HG03558 (cell line): Measurements from ENCODE around the gene TEKT2.

Source experiments
- ATAC-seq: cut with Tn5 transposase; IDR thresholded peaks from one replicate; pipeline ENCODE4 v1.9.1; 2021; ENCODE audit warnings: moderate number of reproducible peaks; ENCODE audit not compliant: unreplicated experiment; ENCODE audit errors: extremely low read depth

Gene TEKT2

GRCh38 chr1:36126797-36127500, 43.1 kb downstream of the TEKT2 start:
- no peak for ATAC-seq

- no peak for ATAC-seq
These were observed 44.4 kb downstream of the TEKT2 start for GRCh38 chr1:36128126-36128904.

GRCh38 chr1:36128905-36129206, 45.0 kb downstream of the TEKT2 start:
- ATAC-seq, result no peak

GRCh38 chr1:36132029-36132428, 48.1 kb downstream of the TEKT2 start:
- no peak for ATAC-seq

GRCh38 chr1:36133484-36133883, 49.6 kb downstream of the TEKT2 start:
- no peak for ATAC-seq

GRCh38 chr1:36134031-36134430, 50.1 kb downstream of the TEKT2 start:
- ATAC-seq, result no peak

- ATAC-seq, result no peak
These were observed 50.8 kb downstream of the TEKT2 start for GRCh38 chr1:36134505-36135329.

GRCh38 chr1:36135330-36135667, 51.4 kb downstream of the TEKT2 start:
- ATAC-seq, result no peak

- ATAC-seq, result no peak
These were observed 51.9 kb downstream of the TEKT2 start for GRCh38 chr1:36135796-36136195.

GRCh38 chr1:36136535-36136934, 52.6 kb downstream of the TEKT2 start:
- no peak for ATAC-seq

GRCh38 chr1:36137226-36137625, 53.3 kb downstream of the TEKT2 start:
- no peak for ATAC-seq

GRCh38 chr1:36137776-36138175, 53.9 kb downstream of the TEKT2 start:
- ATAC-seq, result no peak
